Stimulated activated memory B cell treated with anti-CD40 and anti-IgM and Interleukin-4, amounts not matched to agents 10 μg/mL and 1 μg/mL and 100 μg/mL, for 72 hours (primary cell): ENCODE data around the gene MPL.

Experiments
- ATAC-seq: fragments of 150-1000 bp; cut with Tn5 transposase; 2 replicates; pipeline ENCODE4 v1.10.0; 2021
- H3K27ac Mint-ChIP-seq: one replicate; pipeline ENCODE4 v1.8.0; 2022; ENCODE audit warnings: mild to moderate bottlenecking, mixed read lengths
- H3K27me3 Mint-ChIP-seq: one replicate; pipeline ENCODE4 v1.8.0; 2022; ENCODE audit warnings: mixed read lengths
- H3K36me3 Mint-ChIP-seq: one replicate; pipeline ENCODE4 v1.8.0; 2022; ENCODE audit warnings: mixed read lengths
- H3K4me1 Mint-ChIP-seq: one replicate; pipeline ENCODE4 v1.8.0; 2022; ENCODE audit warnings: mixed read lengths
- H3K4me3 Mint-ChIP-seq: one replicate; pipeline ENCODE4 v1.8.0; 2022; ENCODE audit warnings: mild to moderate bottlenecking, moderate library complexity, mixed read lengths
- H3K9me3 Mint-ChIP-seq: one replicate; pipeline ENCODE4 v1.8.0; 2022; ENCODE audit warnings: mixed read lengths

The MPL gene

GRCh38 chr1:43352881-43353280 is 15.3 kb downstream of the MPL start:
- H3K4me1 Mint-ChIP-seq = peaks cover 9% of the 10 kb centered on the region
- H3K27me3 Mint-ChIP-seq = no peaks in the 10 kb centered on the region
- H3K4me3 Mint-ChIP-seq = no peak overlapping the region
- H3K36me3 Mint-ChIP-seq = peaks cover 7% of the 10 kb centered on the region
- ATAC-seq = no peak
- H3K9me3 Mint-ChIP-seq = no peaks in the 10 kb centered on the region
- H3K27ac Mint-ChIP-seq = peak overlapping the region; percentile 15

GRCh38 chr1:43354471-43354870 is 16.9 kb downstream of the MPL start:
- Mint-ChIP-seq H3K4me3 (no peak overlapping the region), H3K36me3 (peaks cover 7% of the 10 kb centered on the region), H3K27ac (no peak overlapping the region), H3K4me1 (peaks cover 19% of the 10 kb centered on the region), H3K9me3 (no peaks in the 10 kb centered on the region), H3K27me3 (no peaks in the 10 kb centered on the region)
- ATAC-seq = no peak

GRCh38 chr1:43354936-43355335 is 17.3 kb downstream of the MPL start:
- Mint-ChIP-seq H3K9me3 (no peaks in the 10 kb centered on the region), H3K27ac (no peak overlapping the region), H3K27me3 (no peaks in the 10 kb centered on the region), H3K36me3 (peaks cover 7% of the 10 kb centered on the region), H3K4me1 (peaks cover 19% of the 10 kb centered on the region), H3K4me3 (no peak overlapping the region)
- ATAC-seq = no peak

GRCh38 chr1:43357251-43357650 is 19.6 kb downstream of the MPL start:
- H3K4me3 Mint-ChIP-seq = no peak overlapping the region
- no peaks in the 10 kb centered on the region for H3K27me3 Mint-ChIP-seq
- no peak overlapping the region for H3K27ac Mint-ChIP-seq
- ATAC-seq = no peak
- peaks cover 20% of the 10 kb centered on the region for H3K4me1 Mint-ChIP-seq
- no peaks in the 10 kb centered on the region for H3K9me3 Mint-ChIP-seq
- peaks cover 18% of the 10 kb centered on the region for H3K36me3 Mint-ChIP-seq

GRCh38 chr1:43358121-43358745 is 20.6 kb downstream of the MPL start:
- H3K27ac Mint-ChIP-seq = peak overlapping the region; percentile 92
- no peaks in the 10 kb centered on the region for H3K9me3 Mint-ChIP-seq
- no peaks in the 10 kb centered on the region for H3K27me3 Mint-ChIP-seq
- ATAC-seq = peak; percentile 32
- peak overlapping the region; percentile 91 for H3K4me3 Mint-ChIP-seq
- peaks cover 28% of the 10 kb centered on the region for H3K36me3 Mint-ChIP-seq
- H3K4me1 Mint-ChIP-seq = peaks cover 20% of the 10 kb centered on the region

GRCh38 chr1:43358746-43359693 is 21.4 kb downstream of the MPL start, which contains the start of gene CDC20:
CDC20 (plus strand) TSS chr1:43358981; CDS start chr1:43359216, 235 bp downstream.
- peak; percentile 99 for ATAC-seq
- Mint-ChIP-seq H3K27me3 (no peaks in the 10 kb centered on the region), H3K27ac (peak within 1 kb of the TSS; percentile 92), H3K36me3 (peaks cover 35% of the 10 kb centered on the region), H3K4me1 (peaks cover 20% of the 10 kb centered on the region), H3K4me3 (peak within 1 kb of the TSS; percentile 91), H3K9me3 (no peaks in the 10 kb centered on the region)

- peaks cover 36% of the 10 kb centered on the region for H3K36me3 Mint-ChIP-seq
- H3K4me1 Mint-ChIP-seq = peaks cover 20% of the 10 kb centered on the region
- H3K9me3 Mint-ChIP-seq = no peaks in the 10 kb centered on the region
- peak overlapping the region; percentile 92 for H3K27ac Mint-ChIP-seq
- H3K4me3 Mint-ChIP-seq = peak overlapping the region; percentile 91
- H3K27me3 Mint-ChIP-seq = no peaks in the 10 kb centered on the region
- ATAC-seq = no peak
Observed at GRCh38 chr1:43359696-43360095, 22.1 kb downstream of the MPL start.

- H3K27ac Mint-ChIP-seq = no peak overlapping the region
- H3K27me3 Mint-ChIP-seq = no peaks in the 10 kb centered on the region
- H3K4me3 Mint-ChIP-seq = no peak overlapping the region
- no peak for ATAC-seq
- no peaks in the 10 kb centered on the region for H3K9me3 Mint-ChIP-seq
- H3K4me1 Mint-ChIP-seq = peaks cover 29% of the 10 kb centered on the region
- peaks cover 41% of the 10 kb centered on the region for H3K36me3 Mint-ChIP-seq
Observed at GRCh38 chr1:43360616-43361015, 23.0 kb downstream of the MPL start.

- Mint-ChIP-seq H3K9me3 (no peaks in the 10 kb centered on the region), H3K4me3 (no peak overlapping the region), H3K27me3 (no peaks in the 10 kb centered on the region), H3K4me1 (peaks cover 44% of the 10 kb centered on the region), H3K27ac (peak overlapping the region; percentile 86), H3K36me3 (peaks cover 48% of the 10 kb centered on the region)
- no peak for ATAC-seq
Observed at GRCh38 chr1:43363283-43363934, 25.8 kb downstream of the MPL start.

GRCh38 chr1:43363935-43364525 is 26.4 kb downstream of the MPL start:
- Mint-ChIP-seq H3K9me3 (no peaks in the 10 kb centered on the region), H3K36me3 (peaks cover 48% of the 10 kb centered on the region), H3K27me3 (no peaks in the 10 kb centered on the region), H3K27ac (peak overlapping the region; percentile 86), H3K4me3 (no peak overlapping the region), H3K4me1 (peaks cover 47% of the 10 kb centered on the region)
- ATAC-seq = no peak

- Mint-ChIP-seq H3K27ac (peak overlapping the region; percentile 86), H3K27me3 (no peaks in the 10 kb centered on the region), H3K4me3 (peak overlapping the region; percentile 90), H3K36me3 (peaks cover 48% of the 10 kb centered on the region), H3K4me1 (peaks cover 43% of the 10 kb centered on the region), H3K9me3 (no peaks in the 10 kb centered on the region)
- no peak for ATAC-seq
Observed at GRCh38 chr1:43365678-43366077, 28.1 kb downstream of the MPL start.

- no peaks in the 10 kb centered on the region for H3K9me3 Mint-ChIP-seq
- H3K4me3 Mint-ChIP-seq = peak overlapping the region; percentile 90
- H3K4me1 Mint-ChIP-seq = peaks cover 46% of the 10 kb centered on the region
- H3K27ac Mint-ChIP-seq = peak overlapping the region; percentile 86
- no peaks in the 10 kb centered on the region for H3K27me3 Mint-ChIP-seq
- peaks cover 47% of the 10 kb centered on the region for H3K36me3 Mint-ChIP-seq
- no peak for ATAC-seq
Observed at GRCh38 chr1:43366179-43366578, 28.6 kb downstream of the MPL start.

- no peaks in the 10 kb centered on the region for H3K27me3 Mint-ChIP-seq
- peak overlapping the region; percentile 90 for H3K4me3 Mint-ChIP-seq
- no peak for ATAC-seq
- peaks cover 43% of the 10 kb centered on the region for H3K36me3 Mint-ChIP-seq
- peak overlapping the region; percentile 86 for H3K27ac Mint-ChIP-seq
- H3K9me3 Mint-ChIP-seq = no peaks in the 10 kb centered on the region
- peaks cover 46% of the 10 kb centered on the region for H3K4me1 Mint-ChIP-seq
Observed at GRCh38 chr1:43366601-43367025, 29.0 kb downstream of the MPL start.

GRCh38 chr1:43367026-43367903 is 29.6 kb downstream of the MPL start:
- Mint-ChIP-seq H3K9me3 (no peaks in the 10 kb centered on the region), H3K4me1 (peaks cover 46% of the 10 kb centered on the region), H3K36me3 (peaks cover 36% of the 10 kb centered on the region), H3K27me3 (no peaks in the 10 kb centered on the region), H3K4me3 (peak overlapping the region; percentile 90), H3K27ac (peak overlapping the region; percentile 86)
- peak; percentile 77 for ATAC-seq
